Chondrocyte (in vitro differentiated cells): ENCODE measurements around the gene SLAMF8. TPM values are rescaled to one million over a fixed set of nuclear protein-coding genes. Genes with fewer than 3 reads are reported as not detected.
A peak's percentile ranks its signal among the peaks of the same experiment; 100 is the strongest.

Experiments
- DNase-seq: peaks from one replicate; pipeline ENCODE4 v3.0.0; 2021; ENCODE audit warnings: mixed read lengths, low spot score
- H3K27ac Mint-ChIP-seq: one replicate; pipeline ENCODE4 v1.8.0; 2021; ENCODE audit warnings: mild to moderate bottlenecking, moderate library complexity, mixed read lengths; ENCODE audit not compliant: unreplicated experiment
- H3K27me3 Mint-ChIP-seq: 2 replicates; pipeline ENCODE4 v1.8.0; 2021; ENCODE audit warnings: low read depth, mixed read lengths
- H3K36me3 Mint-ChIP-seq: 2 replicates; pipeline ENCODE4 v1.8.0; 2021; ENCODE audit warnings: low read depth, mixed read lengths
- H3K4me1 Mint-ChIP-seq: 2 replicates; pipeline ENCODE4 v1.8.0; 2021; ENCODE audit warnings: low read depth, mild to moderate bottlenecking, mixed read lengths
- H3K4me3 Mint-ChIP-seq: one replicate; pipeline ENCODE4 v1.8.0; 2021; ENCODE audit warnings: mild to moderate bottlenecking, moderate library complexity, mixed read lengths; ENCODE audit not compliant: unreplicated experiment
- H3K9me3 Mint-ChIP-seq: 2 replicates; pipeline ENCODE4 v1.8.0; 2021; ENCODE audit warnings: low read depth, mixed read lengths
- total RNA-seq: library from RNA; stranded (reverse); gene quantifications from 3 replicates; pipeline ENCODE4 v1.2.1, GENCODE V29; 2021
- TF ChIP-seq, protein P1 (sequence below): fragments of 200-600 bp; sonication (generic); IDR thresholded peaks from 2 replicates; pipeline ENCODE4 v1.5.0; 2021; ENCODE audit warnings: antibody characterized with exemption, mild to moderate bottlenecking, moderate library complexity

The SLAMF8 gene
- total RNA-seq, 1 donor from 2014 or later, result not detected

DNA sequence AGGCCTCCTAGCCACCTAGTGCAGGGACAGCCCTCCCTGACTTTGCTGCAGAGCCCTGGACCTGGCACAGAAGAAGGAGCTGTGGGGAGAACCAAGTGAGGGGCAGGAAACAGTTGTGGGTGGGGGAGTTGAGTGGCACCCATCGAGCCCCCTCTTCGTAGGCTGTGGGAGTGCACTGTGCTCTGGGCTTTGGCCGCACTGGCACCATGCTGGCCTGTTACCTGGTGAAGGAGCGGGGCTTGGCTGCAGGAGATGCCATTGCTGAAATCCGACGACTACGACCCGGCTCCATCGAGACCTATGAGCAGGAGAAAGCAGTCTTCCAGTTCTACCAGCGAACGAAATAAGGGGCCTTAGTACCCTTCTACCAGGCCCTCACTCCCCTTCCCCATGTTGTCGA lies 44.7 kb upstream of the SLAMF8 start:
- Mint-ChIP-seq H3K27me3 (no peaks in the 10 kb centered on the region), H3K4me1 (peaks cover 33% of the 10 kb centered on the region), H3K36me3 (no peaks in the 10 kb centered on the region), H3K27ac (no peak overlapping the region), H3K4me3 (no peak overlapping the region), H3K9me3 (no peaks in the 10 kb centered on the region)
- TF ChIP-seq, protein P1, sequence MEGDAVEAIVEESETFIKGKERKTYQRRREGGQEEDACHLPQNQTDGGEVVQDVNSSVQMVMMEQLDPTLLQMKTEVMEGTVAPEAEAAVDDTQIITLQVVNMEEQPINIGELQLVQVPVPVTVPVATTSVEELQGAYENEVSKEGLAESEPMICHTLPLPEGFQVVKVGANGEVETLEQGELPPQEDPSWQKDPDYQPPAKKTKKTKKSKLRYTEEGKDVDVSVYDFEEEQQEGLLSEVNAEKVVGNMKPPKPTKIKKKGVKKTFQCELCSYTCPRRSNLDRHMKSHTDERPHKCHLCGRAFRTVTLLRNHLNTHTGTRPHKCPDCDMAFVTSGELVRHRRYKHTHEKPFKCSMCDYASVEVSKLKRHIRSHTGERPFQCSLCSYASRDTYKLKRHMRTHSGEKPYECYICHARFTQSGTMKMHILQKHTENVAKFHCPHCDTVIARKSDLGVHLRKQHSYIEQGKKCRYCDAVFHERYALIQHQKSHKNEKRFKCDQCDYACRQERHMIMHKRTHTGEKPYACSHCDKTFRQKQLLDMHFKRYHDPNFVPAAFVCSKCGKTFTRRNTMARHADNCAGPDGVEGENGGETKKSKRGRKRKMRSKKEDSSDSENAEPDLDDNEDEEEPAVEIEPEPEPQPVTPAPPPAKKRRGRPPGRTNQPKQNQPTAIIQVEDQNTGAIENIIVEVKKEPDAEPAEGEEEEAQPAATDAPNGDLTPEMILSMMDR, result no peak
- no peak for DNase-seq

DNA sequence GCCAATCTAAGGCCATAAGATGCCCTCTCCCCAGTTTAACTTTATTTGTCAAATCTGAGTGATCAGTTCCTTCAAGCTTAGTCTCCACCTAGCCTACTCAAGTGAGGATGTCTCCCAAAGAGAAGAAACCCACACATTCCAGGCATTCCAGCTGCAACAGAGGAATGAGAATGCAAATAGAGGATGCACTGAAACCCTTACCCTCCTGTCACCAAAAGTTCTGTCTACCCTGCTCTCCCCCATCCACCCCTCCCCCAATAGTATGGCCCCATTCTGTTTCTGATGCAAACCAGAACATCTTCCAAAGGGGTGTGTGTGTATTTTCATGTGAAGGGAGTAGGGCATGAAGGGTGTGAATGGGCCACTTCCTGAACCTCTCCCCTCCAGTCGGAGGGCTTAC lies 42.9 kb upstream of the SLAMF8 start:
- TF ChIP-seq, protein P1, result no peak
- H3K4me3 Mint-ChIP-seq, result no peak overlapping the region
- peaks cover 26% of the 10 kb centered on the region for H3K4me1 Mint-ChIP-seq
- H3K27me3 Mint-ChIP-seq, result no peaks in the 10 kb centered on the region
- H3K9me3 Mint-ChIP-seq, result no peaks in the 10 kb centered on the region
- H3K36me3 Mint-ChIP-seq, result no peaks in the 10 kb centered on the region
- H3K27ac Mint-ChIP-seq, result no peak overlapping the region
- DNase-seq, result no peak

DNA sequence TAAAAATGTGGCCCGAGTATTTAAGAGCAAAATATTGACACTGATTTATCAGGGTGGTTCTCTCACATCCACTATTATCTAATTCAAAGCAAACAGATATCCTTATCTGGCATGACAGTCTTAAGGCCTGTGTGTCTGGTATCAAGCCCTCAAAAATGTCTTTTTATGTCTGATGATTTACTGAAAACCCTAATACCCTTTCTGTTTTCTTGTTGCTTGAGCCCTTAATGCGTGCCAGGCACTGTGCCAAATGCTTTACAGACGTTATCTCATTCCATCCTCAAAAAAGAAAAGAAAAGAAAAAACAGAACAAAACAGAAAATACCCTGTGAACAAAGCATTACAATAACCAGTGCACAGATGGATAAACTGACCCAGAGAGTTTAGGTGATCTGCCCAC lies 40.2 kb upstream of the SLAMF8 start:
- TF ChIP-seq, protein P1, result no peak
- H3K27me3 Mint-ChIP-seq, result peaks cover 9% of the 10 kb centered on the region
- DNase-seq, result no peak
- H3K4me3 Mint-ChIP-seq, result no peak overlapping the region
- H3K4me1 Mint-ChIP-seq, result peaks cover 7% of the 10 kb centered on the region
- no peaks in the 10 kb centered on the region for H3K9me3 Mint-ChIP-seq
- no peaks in the 10 kb centered on the region for H3K36me3 Mint-ChIP-seq
- H3K27ac Mint-ChIP-seq, result no peak overlapping the region

DNA sequence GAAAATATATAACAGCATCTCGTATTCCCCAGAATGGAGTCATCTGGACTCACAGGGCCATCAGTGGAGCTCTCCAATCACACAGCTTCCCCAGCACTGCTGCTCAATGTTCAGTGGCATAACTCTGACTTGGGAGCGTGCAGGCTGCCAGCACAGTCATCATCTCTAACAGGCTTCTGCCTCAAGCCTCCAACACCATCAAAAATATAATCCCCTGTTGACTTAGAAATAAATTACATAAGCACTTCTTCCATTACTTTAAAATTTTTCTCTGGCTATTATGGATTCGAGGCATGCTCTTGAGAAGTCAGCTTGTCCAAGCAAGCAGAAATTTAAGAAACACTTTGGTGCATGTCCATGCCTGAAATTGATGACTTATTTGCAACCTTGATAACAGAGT lies 39.7 kb upstream of the SLAMF8 start:
- no peaks in the 10 kb centered on the region for H3K9me3 Mint-ChIP-seq
- H3K27me3 Mint-ChIP-seq, result peaks cover 13% of the 10 kb centered on the region
- H3K4me1 Mint-ChIP-seq, result peaks cover 6% of the 10 kb centered on the region
- no peak for DNase-seq
- no peak overlapping the region for H3K4me3 Mint-ChIP-seq
- H3K36me3 Mint-ChIP-seq, result no peaks in the 10 kb centered on the region
- TF ChIP-seq, protein P1, result no peak
- H3K27ac Mint-ChIP-seq, result no peak overlapping the region

DNA sequence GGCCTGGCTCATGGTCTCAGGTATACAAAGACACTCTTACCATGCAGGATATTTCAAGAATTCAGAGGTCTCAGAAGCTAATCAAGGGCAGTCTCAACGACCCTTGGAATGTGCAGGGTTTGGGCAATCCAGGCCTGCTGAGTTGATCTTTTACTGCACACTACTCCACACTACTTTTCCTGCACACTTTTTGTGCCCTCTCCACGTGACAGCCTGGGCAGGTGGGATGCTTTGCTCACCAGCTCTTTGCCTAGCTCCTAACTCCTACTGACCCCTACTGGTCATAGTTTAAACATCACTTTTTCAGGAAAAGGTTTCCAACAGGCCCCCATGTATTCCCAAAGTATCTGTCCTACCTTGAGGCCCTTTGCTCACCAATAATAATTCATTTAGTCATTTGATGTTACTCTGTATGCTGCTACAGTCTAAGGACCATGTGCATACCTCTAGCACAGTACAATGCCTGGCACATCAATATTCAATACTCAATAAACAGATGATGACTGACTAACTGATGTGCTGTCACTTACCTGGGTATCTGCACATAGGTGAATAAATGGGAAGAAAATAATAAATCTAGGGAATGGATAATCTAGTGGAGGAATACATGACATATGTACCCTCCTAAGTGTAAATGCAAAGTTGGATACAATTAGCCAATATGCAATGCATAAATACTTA lies 36.3 kb upstream of the SLAMF8 start:
- no peak for DNase-seq
- Mint-ChIP-seq H3K36me3 (no peaks in the 10 kb centered on the region), H3K27ac (no peak overlapping the region), H3K4me1 (no peaks in the 10 kb centered on the region), H3K27me3 (peaks cover 28% of the 10 kb centered on the region), H3K9me3 (no peaks in the 10 kb centered on the region), H3K4me3 (no peak overlapping the region)
- TF ChIP-seq, protein P1, result peak; percentile 79
